GM19240 (cell line): Measurements from ENCODE around the gene SERTAD4.
"Not testable (repeated sequence)": the region's sequence is repeated elsewhere in the genome, so short reads cannot be mapped to it uniquely, and the experiment has no call there.

ENCODE experiments used
- DNase-seq: peaks from one replicate; pipeline ENCODE4 v3.0.0; 2011; ENCODE audit warnings: low spot score; ENCODE audit not compliant: insufficient read length

Gene SERTAD4

DNA sequence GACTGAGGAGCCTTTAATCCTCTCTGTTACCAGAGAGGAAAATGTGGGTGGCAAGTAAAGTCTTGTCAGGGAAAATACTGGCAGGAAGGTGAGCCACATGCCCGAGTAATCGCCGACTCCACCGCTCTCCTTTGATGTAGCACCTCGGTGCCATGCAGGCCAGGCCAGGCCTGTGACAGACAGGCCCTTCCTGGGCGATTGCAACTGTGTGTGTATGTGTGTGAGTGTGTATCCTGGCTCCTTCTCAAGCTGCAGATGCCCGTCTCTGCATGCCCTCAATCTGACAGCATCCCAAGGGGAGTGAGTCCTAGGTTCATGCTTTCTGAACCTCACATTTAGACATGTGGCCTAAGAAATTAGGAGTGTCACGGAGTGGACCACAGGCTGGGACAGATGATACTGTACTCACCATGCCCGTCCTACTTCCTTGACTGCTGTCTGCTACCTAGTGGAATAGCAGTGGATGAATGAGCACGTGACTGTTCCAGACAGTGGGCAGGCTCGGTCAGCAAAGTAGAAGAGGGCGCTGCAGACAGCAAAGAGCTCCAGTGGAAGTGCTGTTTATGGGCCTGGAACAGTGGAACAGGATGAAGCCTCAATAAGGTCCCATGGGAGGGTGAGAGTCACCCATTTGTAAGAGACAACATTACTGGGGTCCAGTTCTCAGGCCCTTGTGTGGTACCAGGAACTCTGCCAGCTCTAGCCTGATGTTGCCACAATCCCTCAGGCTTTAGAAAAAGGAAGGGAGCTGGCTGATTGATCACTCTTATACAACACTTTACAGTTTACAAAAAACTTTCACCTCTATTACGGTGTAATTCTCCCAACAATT, 25.3 kb downstream of the SERTAD4 start:
- DNase-seq, result no peak

DNA sequence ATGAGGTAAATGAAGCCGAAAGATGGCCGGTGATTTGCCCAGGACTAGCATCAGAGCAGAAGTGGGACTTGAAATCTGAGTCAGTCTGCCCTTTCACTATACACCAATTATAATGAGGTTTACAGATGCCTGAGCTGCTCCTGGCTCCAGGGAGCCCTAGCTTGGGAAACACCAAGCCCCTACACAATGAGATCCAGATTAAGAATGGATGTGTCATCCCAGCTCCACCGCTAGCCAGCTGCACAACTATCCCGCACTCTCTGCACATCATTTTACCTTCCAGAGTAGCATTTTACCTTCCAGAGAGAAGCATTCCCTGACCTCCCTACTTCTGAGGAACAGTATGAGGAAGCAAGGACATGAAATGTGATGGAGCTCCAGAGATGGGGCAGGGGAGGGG, 27.0 kb downstream of the SERTAD4 start:
- DNase-seq, result no peak

- no peak for DNase-seq
Measured at GRCh38 chr1:210260096-210260495, 27.5 kb downstream of the SERTAD4 start.

GRCh38 chr1:210262167-210262896, 29.7 kb downstream of the SERTAD4 start:
- DNase-seq, result no peak

DNA sequence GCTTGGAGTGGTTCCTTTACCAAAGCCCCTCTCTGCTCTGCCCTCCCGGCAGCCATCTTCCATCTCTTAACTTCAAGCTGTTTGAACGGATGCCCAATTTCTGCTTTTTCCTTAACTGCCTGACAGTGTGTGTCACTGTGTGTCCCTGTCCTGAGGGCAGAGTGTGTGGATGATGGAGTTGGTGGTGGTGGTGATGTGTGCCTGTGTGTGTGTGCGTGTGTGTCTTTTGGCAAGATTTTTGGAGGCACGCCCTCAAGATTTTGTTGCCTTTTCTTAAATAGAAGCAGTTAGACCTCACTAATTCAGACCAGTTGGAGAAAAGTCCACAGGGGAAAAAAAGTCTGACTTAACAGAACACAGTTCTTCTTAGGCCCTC, 30.3 kb downstream of the SERTAD4 start:
- no peak for DNase-seq

GRCh38 chr1:210263963-210264362, 31.4 kb downstream of the SERTAD4 start:
- DNase-seq, result no peak

GRCh38 chr1:210264496-210265380, 32.1 kb downstream of the SERTAD4 start:
- DNase-seq, result no peak

DNA sequence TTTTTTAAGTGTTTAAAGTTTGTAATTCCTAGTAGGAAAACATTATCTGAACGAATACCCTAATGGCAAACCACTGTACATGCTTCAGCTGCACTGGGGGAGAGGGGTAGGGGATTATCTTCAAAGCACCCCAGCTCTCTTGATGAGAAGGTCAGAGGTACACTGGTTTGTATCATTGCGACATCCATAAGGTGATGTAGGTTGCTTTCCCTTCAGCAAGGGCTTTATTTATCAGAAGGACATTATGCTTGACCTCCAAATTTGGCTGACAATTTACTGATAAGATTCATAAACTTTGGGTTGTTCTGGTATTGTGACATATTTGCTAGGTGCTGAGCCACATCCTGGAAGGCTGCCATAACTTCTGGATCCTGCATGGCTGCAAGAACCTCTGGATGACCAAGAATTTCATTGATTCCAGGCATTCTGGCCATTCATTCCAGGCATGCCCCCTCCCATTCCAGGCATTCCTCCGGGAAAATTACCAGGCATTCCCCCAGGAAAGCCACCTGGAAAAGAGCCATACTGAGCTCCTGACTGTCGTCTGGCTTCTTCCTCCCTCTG, 32.9 kb downstream of the SERTAD4 start:
- not testable (repeated sequence) for DNase-seq

- no peak for DNase-seq
Measured at GRCh38 chr1:210269981-210270380, 37.4 kb downstream of the SERTAD4 start.

DNA sequence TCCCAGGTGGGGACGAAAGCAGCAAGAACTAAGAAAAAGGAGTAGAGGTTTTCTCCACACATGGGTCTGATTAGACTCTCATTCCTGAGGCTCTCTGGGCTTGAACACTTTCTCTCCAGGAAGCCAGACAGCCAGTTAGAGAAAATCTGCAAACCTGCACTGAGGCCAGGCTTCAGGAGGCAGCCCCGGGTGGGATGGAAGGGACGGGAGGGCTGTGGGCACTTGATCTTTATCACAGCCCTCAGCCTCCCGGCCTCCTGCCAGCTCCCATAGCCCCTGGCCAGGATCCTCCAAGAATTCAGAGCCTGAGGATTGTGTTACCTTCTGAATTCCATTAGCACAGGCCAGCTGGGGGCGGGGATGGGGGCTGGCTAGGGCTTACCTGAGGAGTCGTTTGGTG, 40.1 kb downstream of the SERTAD4 start:
- DNase-seq, result no peak

DNA sequence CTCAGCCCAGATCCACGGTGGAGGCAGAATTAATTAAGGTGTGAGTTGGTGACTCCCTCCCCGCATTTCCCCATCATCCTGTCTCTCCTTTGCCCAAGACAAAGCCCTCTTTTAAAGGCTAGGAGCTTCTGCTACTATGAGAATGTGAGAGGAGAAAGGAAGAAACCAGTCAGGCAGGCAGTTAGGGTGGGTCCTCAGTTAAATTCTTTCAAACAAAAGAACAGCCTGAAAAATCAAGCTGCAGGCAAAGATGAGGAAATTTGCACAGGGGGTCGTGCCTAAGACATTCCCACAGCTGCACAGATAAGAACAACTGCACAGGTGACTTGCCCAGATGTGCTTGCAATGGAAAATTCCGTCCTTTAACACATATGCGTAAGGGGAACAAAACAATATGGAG, 47.6 kb downstream of the SERTAD4 start:
- no peak for DNase-seq

DNA sequence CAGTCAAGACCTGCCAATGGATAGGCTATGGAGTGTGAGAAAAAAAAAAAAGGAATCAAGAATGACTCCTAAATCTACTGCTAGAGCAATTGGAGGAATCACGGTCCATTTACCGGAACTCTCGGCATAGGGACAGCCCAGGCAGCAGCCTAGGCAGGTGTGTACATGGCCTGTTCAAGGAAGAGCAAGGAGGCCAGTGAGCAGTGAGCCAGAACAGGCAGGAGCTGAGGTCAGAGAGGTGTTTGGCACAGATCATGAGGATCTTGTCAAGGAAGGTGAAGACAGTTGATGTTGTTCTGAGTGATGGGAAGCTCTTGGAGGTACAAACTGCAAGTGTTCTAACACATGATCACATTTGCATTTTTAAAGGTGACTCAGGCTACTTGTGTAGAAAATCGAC, 55.5 kb downstream of the SERTAD4 start:
- DNase-seq, result no peak

DNA sequence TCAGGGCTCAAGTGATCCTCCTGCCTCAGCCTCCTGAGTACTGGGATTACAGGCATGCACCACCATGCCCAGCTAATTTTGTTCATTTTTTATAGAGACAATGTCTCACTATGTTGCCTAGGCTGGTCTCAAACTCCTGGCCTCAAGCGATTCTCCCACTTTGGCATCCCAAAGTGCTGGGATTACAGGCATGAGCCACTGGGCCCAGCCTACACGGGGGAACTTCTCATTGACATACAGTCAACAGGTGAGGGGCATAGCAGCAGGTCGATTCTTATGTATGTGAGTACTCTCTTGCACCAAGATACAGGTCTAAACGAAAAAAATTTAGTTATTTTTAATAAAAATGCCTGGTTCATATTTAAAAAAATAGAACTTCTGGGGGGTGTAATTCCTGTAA, 56.7 kb downstream of the SERTAD4 start:
- DNase-seq, result no peak

DNA sequence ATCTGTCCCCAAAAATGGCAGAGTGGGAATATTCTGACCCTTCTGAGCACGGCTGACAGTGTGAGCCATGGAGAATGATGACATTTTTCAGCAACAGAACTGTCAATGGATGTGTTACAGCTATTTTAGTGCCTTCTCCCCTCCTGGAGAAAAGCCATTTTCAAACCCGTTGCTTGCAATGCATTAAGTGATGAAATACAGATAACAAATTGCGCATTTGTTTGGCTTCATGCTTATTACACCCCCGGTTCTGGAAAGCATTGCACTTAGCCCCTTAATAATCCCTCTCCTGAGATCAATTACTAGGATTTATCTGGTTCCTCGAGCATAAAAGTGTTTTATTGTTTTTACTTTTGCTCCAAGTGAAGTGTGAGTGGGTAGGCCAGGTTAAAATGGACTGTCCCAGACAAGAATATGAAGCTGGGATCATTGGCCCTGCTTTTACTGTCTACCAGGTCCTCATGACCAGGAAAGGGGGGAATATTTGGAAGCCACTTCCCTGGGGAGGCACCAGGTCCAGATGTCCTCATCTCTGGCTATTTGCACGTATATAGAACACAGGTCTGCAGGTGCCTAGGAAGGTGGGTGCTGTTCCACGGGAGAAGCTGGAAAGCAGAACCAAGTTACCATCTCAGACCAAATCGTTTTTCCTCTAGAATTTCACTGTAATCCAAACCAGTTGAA, 58.6 kb downstream of the SERTAD4 start:
- no peak for DNase-seq

GRCh38 chr1:210291786-210292230, 59.2 kb downstream of the SERTAD4 start:
- DNase-seq, result no peak

DNA sequence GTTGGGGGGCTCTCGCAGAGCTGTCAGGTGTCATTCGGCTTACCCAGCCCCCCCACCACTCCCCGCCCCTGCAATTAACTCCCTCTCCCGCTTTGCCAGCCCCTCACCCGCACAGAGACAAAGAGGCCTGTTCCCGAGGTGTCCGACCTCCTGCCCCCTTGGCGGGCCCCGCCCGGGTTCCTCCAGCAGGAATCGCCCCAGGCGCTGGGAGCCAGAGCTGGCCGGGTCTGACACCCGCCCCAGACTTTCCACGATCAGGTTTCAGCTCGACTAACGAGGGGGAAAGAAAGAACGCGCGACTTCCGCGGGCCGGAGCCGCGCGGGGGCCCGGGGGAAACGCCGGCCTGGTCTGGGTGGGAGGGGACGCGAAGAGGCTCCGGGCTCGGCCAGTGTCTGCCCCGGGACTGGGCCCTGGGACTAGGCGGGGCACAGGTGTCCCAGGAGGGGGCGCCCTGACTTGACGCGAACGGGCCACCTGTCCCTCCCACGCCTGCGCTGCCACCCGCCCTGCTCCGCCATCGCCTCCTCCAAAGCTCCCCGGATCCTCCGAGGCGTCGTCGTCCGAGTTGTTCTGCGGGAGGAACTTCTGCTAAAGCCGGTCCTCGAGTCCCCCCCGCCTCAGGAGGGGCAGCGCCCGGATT, 59.8 kb downstream of the SERTAD4 start:
- DNase-seq, result no peak

GRCh38 chr1:210293171-210293607, 60.6 kb downstream of the SERTAD4 start:
- no peak for DNase-seq

DNA sequence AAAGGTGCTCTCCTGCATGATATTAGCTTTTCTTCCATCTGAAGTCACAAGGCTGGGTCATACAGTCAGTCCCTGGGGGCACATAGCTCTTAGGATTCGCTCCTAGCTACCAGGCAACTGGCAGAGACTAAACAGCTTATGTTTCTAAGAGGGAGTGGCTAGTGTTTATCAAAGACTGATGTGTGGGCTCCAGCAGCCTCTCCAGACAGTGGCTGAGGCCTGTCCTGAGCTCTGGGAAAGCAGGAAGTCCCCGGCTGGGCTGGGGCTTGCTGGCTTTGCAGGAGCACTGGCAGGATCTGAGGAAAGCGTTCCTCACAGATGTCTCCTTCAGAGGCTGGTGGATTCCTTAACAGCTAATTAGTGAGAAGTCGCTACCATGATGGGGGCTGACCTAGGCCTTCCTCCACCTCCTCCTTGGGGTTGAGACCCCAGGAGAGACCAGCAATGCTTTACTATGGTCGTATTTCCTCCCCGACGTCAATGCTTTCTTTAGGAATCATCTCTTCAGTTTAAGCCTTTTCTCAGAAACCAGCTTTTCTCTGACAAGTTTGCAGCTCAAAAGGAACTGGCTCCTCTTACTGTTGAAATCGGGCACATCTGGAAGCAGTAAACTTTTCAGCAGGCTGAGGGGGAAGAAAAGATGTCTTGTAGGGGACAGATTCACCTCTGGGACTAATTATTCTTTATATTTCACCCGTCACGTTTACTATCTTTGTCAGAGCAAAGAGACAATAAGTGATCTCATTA, 62.6 kb downstream of the SERTAD4 start:
- DNase-seq, result no peak
